IMR-90 (cell line): ENCODE data around the gene SLC52A1. TPM values are rescaled to one million over a fixed set of nuclear protein-coding genes. Genes with fewer than 3 reads are reported as not detected.

Source experiments
- ATAC-seq: fragments of 200-7000 bp; cut with Tn5 transposase; 2 replicates; pipeline ENCODE4 v1.9.1; 2020; ENCODE audit warnings: low read depth, mild to moderate bottlenecking, moderate library complexity
- BruUV-seq: library from RNA; stranded (reverse); fragments of 400-500 nt; replicated peaks from 2 replicates; lab custom pipeline; 2021; lab: Mats Ljungman, UMichigan
- CTCF ChIA-PET: fragments of 300-600 bp; formaldehyde crosslinking; extraction: SDS; loops from one replicate; lab custom pipeline; 2021; ENCODE audit warnings: antibody characterized with exemption; lab: Yijun Ruan, JAX
- POLR2A ChIA-PET: fragments of 300-600 bp; sonication (Branson Sonifier 250); formaldehyde crosslinking; loops from one replicate; lab custom pipeline; 2022; ENCODE audit warnings: antibody characterized with exemption; ENCODE audit not compliant: unreplicated experiment; lab: Charles Lee
- DNase-seq: peaks from one replicate; pipeline ENCODE4 v3.0.0; 2013
- H2AFZ ChIP-seq: replicated peaks from 2 replicates; pipeline ENCODE3; 2013; ENCODE audit warnings: low read length, mild to moderate bottlenecking; ENCODE audit not compliant: poor library complexity
- H2AK5ac ChIP-seq: 2 replicates; pipeline ENCODE4 v1.6.1; 2013; ENCODE audit warnings: low read depth, low read length, inconsistent platforms
- H2AK9ac ChIP-seq: replicated peaks from 2 replicates; pipeline ENCODE3; 2013; ENCODE audit warnings: mild to moderate bottlenecking, low read depth, low read length, moderate library complexity; ENCODE audit not compliant: poor library complexity
- H2BK120ac ChIP-seq: 2 replicates; pipeline ENCODE4 v1.6.1; 2013; ENCODE audit warnings: low read depth, low read length, inconsistent platforms
- H2BK15ac ChIP-seq: 3 replicates; pipeline ENCODE4 v1.6.1; 2013; ENCODE audit warnings: low read depth, low read length, inconsistent platforms
- H2BK20ac ChIP-seq: 2 replicates; pipeline ENCODE4 v1.6.1; 2013; ENCODE audit warnings: low read depth, mild to moderate bottlenecking, inconsistent platforms, low read length, moderate library complexity
- H2BK5ac ChIP-seq: 2 replicates; pipeline ENCODE4 v1.6.1; 2013; ENCODE audit warnings: mild to moderate bottlenecking, low read depth, low read length, inconsistent platforms; ENCODE audit not compliant: poor library complexity, severe bottlenecking
- H3K14ac ChIP-seq: replicated peaks from 2 replicates; pipeline ENCODE4 v1.6.1; 2013; ENCODE audit warnings: low read depth, low read length, inconsistent platforms
- H3K18ac ChIP-seq: 2 replicates; pipeline ENCODE4 v1.6.1; 2013; ENCODE audit warnings: low read depth, low read length, control low read depth
- H3K23ac ChIP-seq: 2 replicates; pipeline ENCODE4 v1.6.1; 2013; ENCODE audit warnings: low read depth, low read length, inconsistent platforms
- H3K27ac ChIP-seq: 2 replicates; pipeline ENCODE4 v1.5.1; 2013; ENCODE audit warnings: mild to moderate bottlenecking, control low read depth, low read length; ENCODE audit not compliant: insufficient read depth
- H3K27me3 ChIP-seq: 2 replicates; pipeline ENCODE4 v1.6.1; 2013; ENCODE audit warnings: low read length; ENCODE audit not compliant: control insufficient read depth, insufficient read depth
- H3K36me3 ChIP-seq: 2 replicates; pipeline ENCODE4 v1.6.1; 2013; ENCODE audit warnings: low read length, mixed read lengths; ENCODE audit not compliant: control insufficient read depth, insufficient read depth
- H3K4ac ChIP-seq: 2 replicates; pipeline ENCODE4 v1.6.1; 2013; ENCODE audit warnings: low read depth, low read length, inconsistent platforms
- H3K4me1 ChIP-seq: 2 replicates; pipeline ENCODE4 v1.6.1; 2013; ENCODE audit warnings: low read length, mixed read lengths; ENCODE audit not compliant: control insufficient read depth, insufficient read depth
- H3K4me2 ChIP-seq: 2 replicates; pipeline ENCODE4 v1.6.1; 2013; ENCODE audit warnings: low read depth, mild to moderate bottlenecking, control low read depth, low read length, moderate library complexity
- H3K4me3 ChIP-seq: 2 replicates; pipeline ENCODE4 v1.5.1; 2013; ENCODE audit warnings: low read depth, mild to moderate bottlenecking, control low read depth, low read length, moderate library complexity; ENCODE audit not compliant: insufficient read depth
- H3K56ac ChIP-seq: 2 replicates; pipeline ENCODE4 v1.6.1; 2013; ENCODE audit warnings: low read length, inconsistent platforms; ENCODE audit not compliant: insufficient read depth; ENCODE audit errors: extremely low read depth
- H3K79me1 ChIP-seq, 2 experiments: 2 replicates each; pipeline ENCODE4 v1.6.1; 2013; ENCODE audit warnings: low read length in 2 of 2, inconsistent platforms in 1 of 2, low read depth in 1 of 2
- H3K9ac ChIP-seq: 2 replicates; pipeline ENCODE4 v1.6.1; 2013; ENCODE audit warnings: low read depth, low read length, control low read depth
- H3K9me1 ChIP-seq: 2 replicates; pipeline ENCODE4 v1.6.1; 2013; ENCODE audit warnings: low read length, inconsistent platforms; ENCODE audit not compliant: insufficient read depth
- H3K9me3 ChIP-seq: 2 replicates; pipeline ENCODE4 v1.6.1; 2013; ENCODE audit warnings: low read length; ENCODE audit not compliant: control insufficient read depth, insufficient read depth
- H4K20me1 ChIP-seq: 2 replicates; pipeline ENCODE4 v1.6.1; 2013; ENCODE audit warnings: low read length, inconsistent platforms; ENCODE audit not compliant: insufficient read depth
- H4K5ac ChIP-seq: 2 replicates; pipeline ENCODE4 v1.6.1; 2013; ENCODE audit warnings: mild to moderate bottlenecking, low read depth, low read length, control low read depth
- H4K8ac ChIP-seq, 2 experiments: 2 replicates each; pipeline ENCODE4 v1.6.1; 2013; ENCODE audit warnings: low read depth in 2 of 2, low read length in 2 of 2, control low read depth in 1 of 2, inconsistent platforms in 1 of 2
- H4K91ac ChIP-seq: 2 replicates; pipeline ENCODE4 v1.6.1; 2013; ENCODE audit warnings: low read depth, low read length, inconsistent platforms; ENCODE audit not compliant: insufficient read depth
- CEBPB ChIP-seq: IDR thresholded peaks from 2 replicates; pipeline ENCODE4 v1.6.1; 2012; ENCODE audit warnings: low read depth, low read length, improper control_type of control experiment
- MAZ ChIP-seq: IDR thresholded peaks from 2 replicates; pipeline ENCODE4 v1.6.1; 2012; ENCODE audit warnings: low read depth, mild to moderate bottlenecking, low read length, improper control_type of control experiment, moderate library complexity, borderline replicate concordance
- MXI1 ChIP-seq: IDR thresholded peaks from 2 replicates; pipeline ENCODE4 v1.6.1; 2012; ENCODE audit warnings: low read depth, mild to moderate bottlenecking, low read length, moderate library complexity, borderline replicate concordance
- NFE2L2 ChIP-seq: fragments of 150-350 bp; IDR thresholded peaks from 2 replicates; pipeline ENCODE4 v1.6.1; 2016; ENCODE audit warnings: low read depth, mild to moderate bottlenecking, low read length
- POLR2A ChIP-seq: IDR thresholded peaks from 2 replicates; pipeline ENCODE4 v1.6.1; 2012; ENCODE audit warnings: mild to moderate bottlenecking, low read depth, low read length
- RFX5 ChIP-seq: IDR thresholded peaks from 2 replicates; pipeline ENCODE4 v1.8.0; 2012; ENCODE audit warnings: low read depth, mild to moderate bottlenecking, low read length, moderate library complexity
- WGBS, 2 experiments: methylation state at CpG; one replicate each; pipeline versions ENCODE4 v1.1.5 to v1.1.7; 2013; ENCODE audit warnings: missing lambda C conversion rate in 2 of 2; ENCODE audit not compliant: insufficient read length in 1 of 2; ENCODE audit errors: extremely low coverage in 2 of 2; 5-methylcytosine and 5-hydroxymethylcytosine counted together
- dilution Hi-C: fragments of 300-500 bp; cut with HindIII; formaldehyde crosslinking; loops from one replicate; pipeline ENCODE4 v1.14.3; 2018; ENCODE audit warnings: low sequenced_read_pairs; ENCODE audit not compliant: unreplicated experiment
- in situ Hi-C: fragments of 300-500 bp; cut with MboI; formaldehyde crosslinking; loops from 3 replicates; pipeline ENCODE4 v1.14.3; 2019; ENCODE audit warnings: low sequenced_read_pairs, inconsistent platforms, mixed read lengths
- intact Hi-C: fragments of 100-400 bp; cut with micrococcal nuclease; formaldehyde crosslinking; loops from 2 replicates; pipeline ENCODE4 v1.10.0; 2022
- polyA plus RNA-seq, 3 experiments: library from polyadenylated mRNA; depleted of rRNA; stranded (reverse); fragments of >200 nt; gene quantifications; 2 replicates each; pipeline ENCODE4 v1.2.3, GENCODE V29; 2012; ENCODE audit warnings: low replicate concordance in 1 of 3
- total RNA-seq: library from RNA; depleted of rRNA; stranded (reverse); fragments of >200 nt; gene quantifications from 2 replicates; pipeline ENCODE4 v1.2.3, GENCODE V29; 2012
- TF ChIP-seq, protein P1 (sequence below): fragments of 150-350 bp; IDR thresholded peaks from 2 replicates; pipeline ENCODE4 v1.6.1; 2017; ENCODE audit warnings: mild to moderate bottlenecking, antibody characterized with exemption, low read length, low read depth

The SLC52A1 gene
- total and polyA plus RNA-seq, 2 of the 4 experiments (the other 2 are of a cell fraction): not detected

DNA sequence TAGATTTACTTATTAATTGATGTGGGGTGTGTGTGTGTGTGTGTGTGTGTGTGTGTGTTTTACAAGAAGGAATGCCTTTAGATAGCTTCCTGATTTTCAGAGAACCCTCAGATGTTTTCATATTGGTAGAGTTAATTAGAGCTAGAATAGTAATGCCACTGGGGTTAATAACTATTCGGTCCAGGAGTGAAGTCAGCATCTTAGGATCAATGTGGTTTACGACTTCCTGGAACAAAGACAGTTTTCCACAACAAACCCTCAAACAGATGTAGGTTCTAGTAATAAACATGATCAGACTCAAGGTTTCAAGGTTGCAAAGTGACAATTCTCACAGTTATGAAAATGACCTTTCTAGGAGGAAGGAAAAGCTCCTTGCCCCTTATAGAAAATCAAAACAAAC lies 12.2 kb upstream of the SLC52A1 start:
- POLR2A ChIA-PET: no interaction called here
- CTCF ChIA-PET: no interaction called here

More for the DNA sequence above, 12.2 kb upstream of the SLC52A1 start:
- TF ChIP-seq CEBPB (no peak), NFE2L2 (no peak), MXI1 (no peak), MAZ (no peak), RFX5 (no peak), POLR2A (no peak)
- TF ChIP-seq, protein P1, sequence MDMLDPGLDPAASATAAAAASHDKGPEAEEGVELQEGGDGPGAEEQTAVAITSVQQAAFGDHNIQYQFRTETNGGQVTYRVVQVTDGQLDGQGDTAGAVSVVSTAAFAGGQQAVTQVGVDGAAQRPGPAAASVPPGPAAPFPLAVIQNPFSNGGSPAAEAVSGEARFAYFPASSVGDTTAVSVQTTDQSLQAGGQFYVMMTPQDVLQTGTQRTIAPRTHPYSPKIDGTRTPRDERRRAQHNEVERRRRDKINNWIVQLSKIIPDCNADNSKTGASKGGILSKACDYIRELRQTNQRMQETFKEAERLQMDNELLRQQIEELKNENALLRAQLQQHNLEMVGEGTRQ: no peak
- H3K79me1 ChIP-seq: no peaks in the 10 kb centered on the region
- no peaks in the 10 kb centered on the region; the same call in 1 of the 2 replicates for H3K27me3 ChIP-seq
- H3K9ac ChIP-seq: no peak overlapping the region
- H3K4me3 ChIP-seq: no peak overlapping the region
- no peaks in the 10 kb centered on the region for H4K20me1 ChIP-seq
- H3K18ac ChIP-seq: no peak overlapping the region
- no CpG with 5 or more reads among the region's 2 CpGs for WGBS, 2 experiments
- no peak overlapping the region for H4K8ac ChIP-seq
- intact Hi-C loops: no loop called here
- H3K56ac ChIP-seq: no peak overlapping the region
- in situ Hi-C loops: no loop called here
- no peak overlapping the region for H3K23ac ChIP-seq
- no peaks in the 10 kb centered on the region for H3K36me3 ChIP-seq
- no peak overlapping the region for H2BK5ac ChIP-seq
- no peak for ATAC-seq
- no peak overlapping the region for H2AK5ac ChIP-seq
- H2BK15ac ChIP-seq: no peak overlapping the region
- DNase-seq: no peak
- H2BK120ac ChIP-seq: no peak overlapping the region
- no peaks in the 10 kb centered on the region for H3K9me1 ChIP-seq
- dilution Hi-C loops: no loop called here
- no peak overlapping the region for H2AK9ac ChIP-seq
- no peak overlapping the region for H4K5ac ChIP-seq
- H3K14ac ChIP-seq: no peak overlapping the region
- no TSS peak for BruUV-seq
- H3K9me3 ChIP-seq: no peaks in the 10 kb centered on the region
- H2AFZ ChIP-seq: no peak overlapping the region
- H3K27ac ChIP-seq: no peak overlapping the region
- no peaks in the 10 kb centered on the region for H3K4me1 ChIP-seq
- H4K91ac ChIP-seq: no peak overlapping the region
- H3K4ac ChIP-seq: no peak overlapping the region
- no peak overlapping the region for H3K4me2 ChIP-seq
- no peak overlapping the region for H2BK20ac ChIP-seq
